GM19328 (cell line): ENCODE measurements around the gene PLXNB2.
"Not testable (repeated sequence)": the region's sequence is repeated elsewhere in the genome, so short reads cannot be mapped to it uniquely, and the experiment has no call there.

Experiments
- ATAC-seq: cut with Tn5 transposase; IDR thresholded peaks from one replicate; pipeline ENCODE4 v1.9.1; 2021; ENCODE audit warnings: mild to moderate bottlenecking, moderate library complexity; ENCODE audit not compliant: unreplicated experiment

The PLXNB2 gene

DNA sequence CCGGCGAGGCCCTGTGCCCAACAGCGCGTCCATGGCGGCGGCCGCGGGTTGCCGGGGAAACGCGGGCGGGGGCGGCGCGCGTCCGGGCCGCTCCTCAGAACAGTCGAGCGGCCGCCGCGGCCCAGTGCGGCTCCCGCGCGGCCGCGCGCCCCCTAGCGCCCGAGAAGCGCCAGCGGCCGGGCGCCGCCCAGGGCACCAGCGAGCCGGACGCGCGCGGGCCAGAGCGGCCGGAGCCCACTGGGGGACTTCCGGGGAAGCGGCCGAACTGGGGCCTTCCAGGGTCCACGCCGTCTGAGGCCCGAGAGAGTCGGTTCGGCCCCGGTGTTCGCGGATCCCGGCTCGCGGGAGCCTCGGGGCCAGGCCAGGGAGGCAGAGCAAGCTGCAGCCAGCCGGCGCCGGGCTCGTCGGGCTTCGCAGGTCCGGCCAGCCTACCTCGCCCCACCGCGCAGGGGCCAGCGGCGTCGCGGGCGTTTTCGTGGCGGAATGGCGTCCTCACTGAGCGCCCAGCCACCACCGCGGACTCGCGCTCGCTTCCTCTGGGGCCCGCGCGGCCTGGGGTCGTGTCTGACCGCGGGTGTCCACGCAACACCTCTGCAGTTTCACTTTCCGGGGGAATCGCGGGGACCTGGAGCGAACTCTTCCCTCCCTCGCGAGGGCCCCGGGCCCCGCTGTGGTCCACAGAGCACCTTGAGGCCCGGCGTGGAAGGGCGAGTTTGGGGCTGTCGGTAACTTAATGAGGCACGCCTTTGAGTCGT, 19.7 kb upstream of the PLXNB2 start, which contains the start of gene DENND6B:
TSS of gene DENND6B (minus strand) at position 57 of the 755 bp plus-strand sequence. CDS start at position 33, 24 bp downstream.
- ATAC-seq = peak; percentile 80

DNA sequence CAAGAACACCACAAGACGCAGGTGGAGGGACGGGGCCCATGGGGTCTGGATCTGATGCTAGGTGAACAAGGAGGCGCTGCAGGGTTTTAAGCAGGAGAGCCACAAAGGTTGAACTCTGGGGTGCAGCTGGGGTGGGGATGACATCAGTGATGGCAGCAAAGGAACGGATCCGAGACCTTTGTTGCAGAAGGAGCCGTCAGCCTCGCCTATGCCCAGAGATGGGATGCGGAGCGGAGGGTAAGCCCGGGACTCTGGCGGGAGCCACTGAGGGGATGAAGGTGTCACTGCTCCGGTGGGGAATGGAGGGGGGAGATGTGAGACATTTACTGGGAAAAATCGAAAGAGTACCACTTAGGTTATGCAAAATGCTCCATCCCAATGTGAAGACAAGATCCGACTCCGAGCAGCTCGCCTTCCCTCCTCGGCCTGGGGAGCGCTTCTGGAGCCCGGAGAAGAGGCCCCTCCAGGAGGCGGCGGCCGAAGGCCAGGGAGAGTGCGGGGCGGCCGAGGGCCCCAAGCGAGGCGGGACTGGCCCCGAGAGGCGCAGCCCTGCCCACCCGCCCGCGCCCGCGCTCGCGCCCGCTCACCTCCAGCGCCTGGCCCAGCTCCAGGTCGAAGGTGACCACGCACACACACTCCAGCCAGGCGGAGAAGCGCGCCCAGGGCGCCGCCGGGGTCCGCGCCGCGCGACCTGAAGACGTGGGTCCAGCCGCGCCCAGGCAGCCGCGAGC, 18.9 kb upstream of the PLXNB2 start:
- ATAC-seq = peak; percentile 10

- ATAC-seq = no peak
Measured at GRCh38 chr22:50325444-50326224, 18.2 kb upstream of the PLXNB2 start.

DNA sequence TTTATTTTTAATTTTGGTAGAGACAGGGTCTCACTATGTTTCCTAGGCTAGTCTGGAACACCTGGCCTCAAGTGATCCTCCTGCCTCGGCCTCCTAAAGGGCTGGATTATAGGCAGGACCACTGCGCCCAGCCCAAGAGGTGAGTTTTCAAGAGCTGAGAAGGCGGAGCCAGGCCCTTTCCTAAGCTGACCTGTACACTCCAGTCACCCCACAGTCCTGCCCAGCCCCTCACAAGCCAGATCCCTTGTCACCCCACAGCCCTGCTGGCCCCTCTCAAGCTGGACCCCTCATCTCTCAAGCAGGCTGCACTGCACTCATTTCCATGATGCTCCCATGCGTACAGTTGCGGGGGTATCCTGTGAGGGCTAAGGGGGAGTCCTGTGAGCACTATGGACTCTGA, 16.5 kb upstream of the PLXNB2 start:
- ATAC-seq = no peak

DNA sequence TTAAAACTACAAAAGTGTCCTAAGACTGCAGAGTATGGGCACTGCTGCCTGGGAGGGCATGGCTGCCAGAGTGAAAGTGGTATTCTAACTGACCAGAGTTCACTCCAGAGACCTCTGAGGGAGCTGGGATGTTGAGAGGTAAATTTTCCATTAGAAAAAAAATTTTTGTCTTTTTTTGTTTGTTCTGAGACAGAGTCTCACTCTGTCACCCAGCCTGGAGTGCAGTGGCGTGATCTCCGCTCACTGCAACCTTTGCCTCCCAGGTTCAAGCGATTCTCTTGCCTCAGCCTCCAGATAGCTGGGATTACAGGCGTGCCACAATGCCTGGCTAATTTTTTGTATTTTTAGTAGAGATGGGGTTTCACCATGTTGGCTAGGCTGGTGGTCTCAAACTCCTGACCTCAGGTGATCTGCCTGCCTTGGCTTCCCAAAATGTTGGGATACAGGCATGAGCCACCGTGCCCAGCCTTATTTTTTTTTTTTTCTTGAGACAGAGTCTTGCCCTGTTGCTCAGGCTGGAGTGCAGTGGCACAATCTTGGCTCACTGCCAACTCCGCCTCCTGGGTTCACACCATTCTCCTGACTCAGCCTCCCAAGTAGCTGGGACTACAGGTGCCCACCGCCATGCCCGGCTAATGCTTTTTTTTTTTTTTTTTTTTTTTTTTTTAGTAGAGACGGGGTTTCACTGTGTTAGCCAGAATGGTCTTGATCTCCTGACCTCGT, 15.1 kb upstream of the PLXNB2 start:
- ATAC-seq = not testable (repeated sequence)

DNA sequence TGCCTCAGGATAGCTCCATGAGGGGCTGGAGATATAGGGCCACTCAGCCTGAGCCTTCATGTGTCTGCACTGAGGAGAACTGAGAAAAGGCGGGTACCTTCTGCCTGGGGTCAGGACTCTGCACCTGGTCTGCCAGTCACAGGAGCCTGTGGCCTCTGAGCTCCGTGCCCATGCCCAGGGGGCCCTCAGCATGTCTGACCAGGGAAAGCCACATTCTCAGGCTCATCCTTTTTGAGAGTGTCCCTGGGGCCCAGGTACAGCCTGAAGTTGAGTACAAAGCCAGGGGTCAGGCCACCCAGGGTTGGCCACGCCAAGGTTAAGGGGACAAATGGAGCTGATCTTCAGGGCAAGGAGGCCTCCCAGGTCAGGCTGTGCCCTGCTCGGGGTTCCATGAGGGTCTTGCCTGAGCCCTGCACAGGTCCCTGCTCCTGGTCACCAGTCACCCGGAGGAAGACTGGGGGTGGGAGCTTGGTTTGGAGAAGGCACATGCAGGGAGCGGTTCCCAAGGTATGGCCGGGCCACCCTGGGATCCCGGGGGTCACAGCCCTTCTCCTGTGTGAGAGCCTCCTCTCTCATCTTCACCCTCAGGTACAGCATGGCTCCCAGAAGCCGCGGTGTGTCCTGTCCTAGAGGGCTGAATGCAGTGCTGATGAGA, 13.4 kb upstream of the PLXNB2 start:
- no peak for ATAC-seq

GRCh38 chr22:50320116-50320515, 12.7 kb upstream of the PLXNB2 start:
- no peak for ATAC-seq

DNA sequence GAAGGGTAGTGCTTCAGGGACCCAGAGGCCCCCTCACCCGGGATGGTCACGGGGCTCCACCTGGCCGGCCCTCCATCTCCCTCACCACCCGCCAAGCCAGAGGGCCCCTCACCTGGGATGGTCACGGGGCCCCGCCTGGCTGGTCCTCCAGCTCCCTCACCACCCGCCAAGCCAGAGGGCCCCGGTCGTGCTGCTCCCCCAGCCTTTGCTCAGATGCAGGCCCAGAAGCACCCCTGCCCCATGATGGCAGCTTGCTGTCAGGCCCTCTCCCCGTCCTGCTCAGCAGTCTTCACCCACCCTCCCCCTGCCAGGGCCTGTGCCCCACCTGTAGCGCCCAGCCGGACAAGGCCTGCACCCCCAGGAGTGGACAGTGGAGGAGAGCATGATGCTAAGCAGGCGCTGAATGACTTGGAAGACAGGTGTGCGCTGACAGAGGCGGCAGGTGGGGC, 12.1 kb upstream of the PLXNB2 start:
- no peak for ATAC-seq

DNA sequence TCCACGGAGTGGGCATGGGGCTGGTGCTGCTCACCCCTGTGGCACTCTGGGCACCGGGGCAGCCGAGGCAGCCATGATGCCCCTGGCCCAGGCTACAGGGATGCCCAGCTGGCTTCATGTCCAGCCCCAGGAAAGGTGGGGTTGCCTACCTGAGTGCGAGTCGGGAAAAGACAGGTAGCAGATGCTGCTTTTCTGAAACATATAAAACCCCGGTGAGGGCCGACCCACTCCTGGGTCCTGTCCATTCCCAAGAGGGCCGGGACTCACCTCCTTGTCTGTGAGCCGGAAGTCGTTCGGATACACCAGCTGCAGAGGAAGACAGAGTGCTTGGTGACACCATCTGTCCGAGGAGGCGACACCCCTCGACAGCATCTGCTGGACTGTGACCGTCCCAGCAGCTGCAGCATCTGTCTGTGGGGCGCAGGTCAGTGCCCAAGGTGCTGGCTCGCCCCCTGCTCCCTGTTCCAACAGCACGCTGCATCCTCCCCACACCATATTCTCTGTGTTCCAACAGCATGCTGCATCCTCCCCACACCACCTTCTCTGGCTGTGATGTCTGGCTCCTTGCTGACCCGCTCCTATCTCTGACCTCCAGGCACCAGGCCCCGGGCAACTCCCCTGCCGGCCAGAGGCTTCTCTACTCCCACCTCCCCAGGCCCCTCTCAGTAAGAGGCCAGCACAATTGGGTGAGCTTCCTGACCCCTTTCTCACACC, 11.4 kb upstream of the PLXNB2 start:
- ATAC-seq = no peak

DNA sequence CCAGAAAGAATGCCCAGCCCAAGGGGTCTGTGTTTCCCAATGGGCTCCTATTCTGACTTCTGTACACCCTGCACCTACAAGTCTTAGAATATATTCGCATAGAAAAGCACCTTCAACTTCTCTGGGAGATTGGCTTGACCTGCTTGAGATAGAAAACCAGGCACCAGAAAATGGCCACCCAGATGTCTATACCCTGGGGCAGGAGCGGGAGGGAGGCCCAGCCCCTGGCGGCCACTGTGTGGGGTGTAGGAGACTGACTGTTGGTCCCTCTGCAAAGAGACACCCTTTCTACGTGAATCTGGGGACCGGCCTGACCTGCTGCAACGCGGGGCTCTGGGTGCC, 10.9 kb upstream of the PLXNB2 start:
- ATAC-seq = no peak

DNA sequence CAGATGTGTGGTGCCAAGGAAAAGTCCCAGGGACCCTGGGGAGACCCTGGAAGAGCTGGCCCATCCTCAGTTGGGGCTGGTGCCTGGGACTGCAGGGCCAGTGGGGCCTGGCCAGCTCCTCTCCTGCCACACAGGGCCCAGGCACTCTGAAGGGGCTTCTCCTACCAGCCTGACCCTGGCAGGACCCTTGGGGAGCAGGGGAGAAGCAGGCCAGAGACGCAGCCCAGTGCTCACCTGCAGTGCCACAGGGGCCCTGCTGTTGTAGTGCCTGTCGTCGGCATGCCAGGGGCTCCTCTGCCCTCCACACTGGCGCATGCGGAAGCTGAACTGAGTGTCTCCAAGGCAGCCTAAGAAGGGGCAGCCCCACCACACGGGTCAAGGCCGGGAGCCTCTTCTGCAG, 10.2 kb upstream of the PLXNB2 start:
- ATAC-seq = no peak

GRCh38 chr22:50317178-50317577, 9.7 kb upstream of the PLXNB2 start:
- no peak for ATAC-seq

DNA sequence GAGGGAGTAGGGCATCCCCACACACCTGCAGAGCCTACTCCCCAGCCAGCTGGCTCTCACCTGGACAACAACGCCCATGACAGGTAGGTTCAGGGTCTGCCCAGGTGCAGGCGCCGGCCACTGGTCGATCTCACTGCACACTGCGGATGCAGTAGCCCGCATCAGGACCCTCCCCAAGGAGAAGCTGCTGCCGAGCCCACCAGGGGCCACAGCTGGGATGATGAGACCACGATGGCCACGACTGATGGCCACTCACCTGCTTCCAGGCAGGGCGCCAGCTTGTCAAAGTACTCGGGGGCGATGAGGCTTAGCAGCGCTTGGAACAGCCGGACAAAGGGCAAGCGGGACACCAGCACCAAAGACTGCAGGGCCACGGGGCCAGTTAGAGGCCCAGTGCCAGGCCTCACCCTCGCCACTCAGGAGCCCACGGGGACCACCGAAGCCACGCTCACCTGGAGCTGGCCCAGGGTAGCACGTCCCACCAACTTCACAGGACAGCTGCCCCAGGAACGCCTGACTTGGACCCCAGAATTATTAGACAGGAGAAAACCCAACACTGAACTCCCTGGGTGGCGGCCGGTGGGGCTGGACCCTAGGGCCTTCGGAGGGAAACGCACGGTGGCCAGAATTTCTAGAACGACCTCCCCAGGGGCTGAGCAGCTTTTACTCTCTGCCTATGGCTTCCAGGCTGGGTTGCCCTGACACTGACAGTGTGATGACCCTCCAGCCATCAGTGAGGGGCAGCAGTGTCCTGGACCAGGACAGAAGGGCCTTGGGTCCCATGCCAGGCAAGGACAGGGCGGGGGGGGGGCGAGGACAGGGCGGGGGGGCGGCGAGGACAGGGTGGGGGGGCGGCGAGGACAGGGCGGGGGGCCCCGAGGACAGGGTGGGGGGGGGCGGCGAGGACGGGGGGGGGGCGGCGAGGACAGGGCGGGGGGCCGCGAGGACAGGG, 8.9 kb upstream of the PLXNB2 start:
- ATAC-seq = no peak

DNA sequence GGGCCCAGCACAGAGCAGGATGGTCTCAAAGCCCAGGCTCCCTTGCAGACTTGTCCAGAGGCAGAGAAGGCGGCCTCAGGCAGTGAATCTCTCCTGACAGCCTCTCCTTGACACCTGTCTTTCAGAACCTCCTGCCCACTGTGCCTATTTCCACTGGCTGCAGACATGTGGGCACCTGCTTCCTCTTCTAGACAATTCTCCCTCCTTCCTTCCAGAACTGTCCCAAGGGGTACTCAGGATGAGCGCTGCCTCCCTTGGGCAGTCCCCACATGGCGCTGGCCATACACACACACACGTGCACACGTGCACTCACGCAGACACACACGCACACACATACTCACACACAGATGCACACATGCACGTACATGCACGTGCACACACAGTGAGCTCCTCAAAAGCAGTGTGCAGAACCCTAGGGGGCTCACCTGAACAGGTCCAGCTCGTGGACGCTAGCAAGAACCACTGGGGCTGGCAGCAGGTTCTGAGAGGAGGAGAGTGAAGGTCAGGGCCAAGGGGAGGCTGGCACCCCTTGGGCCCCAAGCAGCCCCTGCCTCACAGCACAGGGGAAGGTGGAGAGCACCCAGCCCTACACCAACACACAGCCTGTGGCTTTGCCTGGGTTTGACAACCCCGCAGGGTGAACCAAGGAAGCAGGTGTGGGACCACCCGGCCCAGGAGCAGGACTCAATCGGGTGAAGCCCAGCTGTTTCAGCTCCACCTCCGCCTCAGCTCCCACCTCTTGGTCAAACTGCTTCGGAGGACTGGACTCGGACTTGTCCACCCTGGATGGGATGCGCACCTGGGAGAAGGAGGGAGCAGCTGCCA, 8.1 kb upstream of the PLXNB2 start:
- no peak for ATAC-seq

- peak; percentile 80 for ATAC-seq
Measured at GRCh38 chr22:50314455-50315288, 7.2 kb upstream of the PLXNB2 start.

DNA sequence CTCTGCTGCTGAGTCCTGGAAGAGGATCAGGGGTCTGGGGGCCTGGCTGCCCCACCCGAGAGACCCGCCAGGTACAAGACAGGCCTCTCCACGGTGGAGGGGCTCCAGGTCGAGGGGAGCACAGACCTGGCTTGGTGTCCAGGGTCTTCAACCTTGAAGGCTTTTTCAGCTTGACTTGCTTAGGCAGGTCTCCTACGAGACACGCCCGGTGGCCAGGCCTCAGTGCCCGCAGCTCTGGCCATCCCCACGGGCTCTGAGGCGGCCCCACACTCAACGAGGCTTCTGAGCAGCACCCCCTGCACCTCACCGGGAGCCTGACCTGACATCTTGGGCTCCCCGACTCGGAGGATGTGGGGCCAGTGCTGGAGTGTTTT, 6.6 kb upstream of the PLXNB2 start:
- no peak for ATAC-seq

- ATAC-seq = no peak
Measured at GRCh38 chr22:50313600-50313999, 6.2 kb upstream of the PLXNB2 start.
